Adipose tissue (tissue), 3 donors: ENCODE measurements around the gene ZNF334. TPM values are rescaled to one million over a fixed set of nuclear protein-coding genes. Genes with fewer than 3 reads are reported as not detected.

ENCODE experiments used
- H3K27ac ChIP-seq: one replicate; pipeline ENCODE4 v1.5.1; 2013; ENCODE audit warnings: low read depth, low read length
- WGBS, 3 donors: extraction: QIAGEN DNeasy Blood & Tissue Kit; methylation state at CpG; one replicate each; pipeline ENCODE4 v1.1.7; 2013; 5-methylcytosine and 5-hydroxymethylcytosine counted together
- polyA plus RNA-seq, 3 donors: library from polyadenylated mRNA; stranded (reverse); fragments of 200-250 nt; gene quantifications; one replicate each; pipeline ENCODE4 v1.2.3, GENCODE V29; 2013
- donor health status: healthy with polysubstance abuse.
- donor health status: Bipolar disorder and iron deficiency.
- donor health status: healthy.

The ZNF334 gene
- polyA plus RNA-seq, 3 donors = 1.3 to 2.9 (median 2.3) TPM

DNA sequence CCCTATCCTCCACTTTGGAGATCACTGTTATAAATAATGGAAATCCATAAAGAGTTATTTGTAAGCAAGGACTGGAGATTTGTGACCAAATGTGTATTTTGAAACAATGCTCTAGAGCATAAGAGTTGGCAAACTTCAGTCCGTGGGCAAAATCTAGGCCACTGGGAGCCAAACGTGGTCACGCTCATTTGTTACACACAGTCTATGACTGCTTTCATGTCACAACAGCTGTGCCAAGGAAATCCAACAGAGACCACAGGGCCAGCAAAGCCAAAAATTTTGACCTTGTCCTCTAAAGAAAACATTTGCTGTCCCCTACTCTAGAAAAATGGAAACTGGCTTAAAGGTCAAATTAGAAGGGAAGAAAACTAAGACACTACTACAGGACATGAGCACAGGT is 7.9 kb downstream of the ZNF334 start:
- H3K27ac ChIP-seq = no peak overlapping the region
- 86 to 100% (median 93%) methylated on average over 3 of the region's 3 CpGs for WGBS, 3 donors

DNA sequence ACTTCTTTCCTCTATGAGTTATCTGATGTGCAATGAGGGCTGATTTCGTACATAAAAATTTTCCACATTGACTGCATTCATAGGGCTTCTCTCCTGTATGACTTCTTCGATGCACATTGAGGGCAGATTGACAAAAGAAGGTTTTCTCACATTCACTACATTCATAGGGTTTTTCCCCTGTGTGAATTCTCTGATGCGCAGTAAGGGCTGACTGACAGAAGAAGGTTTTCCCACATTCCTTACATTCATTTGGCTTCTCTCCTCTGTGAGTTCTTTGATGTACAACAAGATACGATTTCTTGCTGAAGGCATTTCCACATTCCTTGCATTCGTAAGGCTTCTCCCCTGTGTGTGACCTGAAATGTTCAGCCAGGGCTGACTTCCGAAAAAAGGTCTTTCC is 11.4 kb downstream of the ZNF334 start:
- WGBS, 3 donors = 93 to 98% (median 93%) methylated on average over 6 of the region's 6 CpGs
- no peak overlapping the region for H3K27ac ChIP-seq

DNA sequence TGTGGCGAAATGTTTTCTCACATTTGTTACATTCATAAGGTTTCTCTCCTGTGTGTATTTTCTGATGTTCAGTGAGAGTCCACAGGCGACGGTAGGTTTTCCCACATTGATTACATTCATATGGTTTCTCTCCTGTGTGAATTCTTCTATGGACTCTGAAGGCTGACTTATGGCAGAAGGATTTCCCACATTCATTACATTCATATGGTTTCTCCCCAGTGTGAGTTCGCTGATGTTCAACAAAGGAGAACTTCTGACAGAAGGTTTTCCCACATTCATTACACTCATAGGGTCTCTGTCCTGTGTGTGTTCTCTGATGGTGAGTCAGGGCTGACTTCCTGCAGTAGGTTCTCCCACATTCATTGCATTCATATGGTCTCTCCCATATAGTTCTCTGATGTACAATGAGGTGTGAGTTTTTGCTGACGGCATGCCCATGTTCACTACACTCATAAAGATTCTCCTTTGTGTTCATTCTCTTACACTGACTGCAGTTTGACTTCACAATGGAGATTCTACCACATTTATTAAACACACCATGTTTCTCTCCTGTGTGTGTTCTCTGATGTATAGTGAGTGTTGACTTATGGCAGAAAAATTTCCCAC is 11.9 kb downstream of the ZNF334 start:
- 93 to 97% (median 96%) methylated on average over 5 of the region's 5 CpGs for WGBS, 3 donors
- no peak overlapping the region for H3K27ac ChIP-seq

DNA sequence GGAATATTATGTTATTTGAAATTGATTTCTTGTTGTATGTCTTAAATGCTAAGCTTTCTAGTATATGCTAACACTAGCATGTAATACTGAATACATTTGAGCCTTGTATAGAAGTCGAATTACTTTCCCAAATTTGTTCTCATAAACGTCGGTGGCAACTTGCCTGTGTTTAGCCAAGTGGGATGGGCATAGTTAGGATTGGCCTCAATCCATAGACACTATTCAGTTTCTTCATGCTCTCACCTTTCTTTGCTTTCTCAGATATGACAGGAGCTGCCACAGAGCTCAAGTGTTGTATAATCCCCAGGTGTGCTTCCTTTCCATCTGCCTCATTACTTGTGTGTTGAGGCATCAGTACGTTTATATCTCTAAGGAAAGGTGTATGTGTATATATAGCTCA is 19.3 kb downstream of the ZNF334 start:
- 80 to 81% (median 81%) methylated on average over 4 of the region's 4 CpGs for WGBS, 3 donors

DNA sequence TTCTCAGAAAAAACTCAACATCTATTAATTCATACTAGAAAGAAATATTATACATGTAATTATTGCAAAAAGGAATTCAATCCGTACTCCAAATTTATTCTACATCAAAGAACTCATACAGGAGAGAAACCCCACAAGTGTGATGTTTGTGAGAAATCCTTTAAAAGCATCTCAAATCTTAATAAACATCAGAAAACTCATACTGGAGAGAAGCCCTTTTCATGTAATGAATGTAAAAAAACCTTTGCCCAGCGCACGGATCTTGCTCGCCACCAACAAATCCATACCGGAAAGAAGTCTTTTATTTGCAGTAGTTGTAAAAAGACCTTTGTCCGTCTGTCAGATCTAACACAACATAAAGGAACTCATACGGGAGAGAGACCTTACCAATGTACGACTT is 22.0 kb downstream of the ZNF334 start:
- H3K27ac ChIP-seq = no peak overlapping the region
- WGBS, 3 donors = 90 to 93% (median 92%) methylated on average over 8 of the region's 8 CpGs

More for the DNA sequence above, 19.3 kb downstream of the ZNF334 start:
- H3K27ac ChIP-seq = no peak overlapping the region

- no peak overlapping the region for H3K27ac ChIP-seq
- WGBS, 3 donors = 89 to 92% (median 92%) methylated on average over 3 of the region's 3 CpGs
These were observed 24.9 kb downstream of the ZNF334 start for GRCh38 chr20:46488451-46488850.

- 58 to 74% (median 71%) methylated on average over 2 of the region's 2 CpGs for WGBS, 3 donors
- no peak overlapping the region for H3K27ac ChIP-seq
These were observed 25.7 kb downstream of the ZNF334 start for GRCh38 chr20:46487628-46488027.

DNA sequence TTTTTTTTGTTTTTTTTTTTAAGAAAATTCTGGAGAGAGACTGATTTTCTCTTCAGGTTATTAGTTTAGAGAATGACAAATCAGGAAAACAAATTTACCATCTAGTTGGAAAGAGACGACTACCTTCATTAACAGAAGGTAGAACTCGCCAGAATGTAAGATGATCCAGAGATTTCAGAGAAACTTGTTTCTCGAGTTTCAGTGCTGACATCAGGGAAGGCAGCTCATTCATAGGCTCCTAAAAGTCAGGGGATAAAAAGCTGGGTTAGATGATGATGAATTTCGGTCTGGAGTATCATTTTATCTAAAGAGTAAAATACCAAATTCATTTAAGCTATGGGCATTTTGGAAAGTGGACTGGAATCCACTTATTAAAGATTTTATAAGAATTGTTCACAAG is 27.9 kb downstream of the ZNF334 start:
- no peak overlapping the region for H3K27ac ChIP-seq
- 42 to 48% (median 42%) methylated on average over 4 of the region's 4 CpGs for WGBS, 3 donors

GRCh38 chr20:46484954-46485353 is 28.4 kb downstream of the ZNF334 start:
- 53 to 65% (median 64%) methylated on average over 3 of the region's 3 CpGs for WGBS, 3 donors
- H3K27ac ChIP-seq = no peak overlapping the region

- WGBS, 3 donors = 85 to 91% (median 87%) methylated on average over 2 of the region's 2 CpGs
- H3K27ac ChIP-seq = no peak overlapping the region
These were observed 29.5 kb downstream of the ZNF334 start for GRCh38 chr20:46483879-46484278.

DNA sequence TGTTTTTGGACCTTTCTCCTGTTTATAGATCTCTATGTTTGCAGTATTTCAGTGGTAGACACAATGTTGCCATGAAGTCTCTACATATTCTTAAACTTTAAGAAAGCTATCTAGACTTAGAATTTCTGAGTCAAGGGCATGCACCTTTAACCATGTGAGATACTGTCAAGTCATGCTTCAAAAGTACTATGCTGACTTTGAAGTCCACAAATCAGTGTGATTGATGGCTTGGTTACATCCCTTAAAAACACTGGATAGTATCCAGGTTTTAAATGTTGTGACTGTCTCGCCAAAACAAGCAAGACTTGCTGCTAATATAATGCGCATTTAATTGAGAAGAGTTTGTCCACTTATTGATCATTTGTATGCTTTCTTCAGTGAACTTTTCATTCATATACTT is 30.5 kb downstream of the ZNF334 start:
- WGBS, 3 donors = 82 to 89% (median 83%) methylated on average over 2 of the region's 2 CpGs
- H3K27ac ChIP-seq = no peak overlapping the region

GRCh38 chr20:46477640-46478039 is 35.7 kb downstream of the ZNF334 start:
- 63 to 87% (median 65%) methylated on average over 1 of the region's 1 CpG for WGBS, 3 donors
- H3K27ac ChIP-seq = no peak overlapping the region

DNA sequence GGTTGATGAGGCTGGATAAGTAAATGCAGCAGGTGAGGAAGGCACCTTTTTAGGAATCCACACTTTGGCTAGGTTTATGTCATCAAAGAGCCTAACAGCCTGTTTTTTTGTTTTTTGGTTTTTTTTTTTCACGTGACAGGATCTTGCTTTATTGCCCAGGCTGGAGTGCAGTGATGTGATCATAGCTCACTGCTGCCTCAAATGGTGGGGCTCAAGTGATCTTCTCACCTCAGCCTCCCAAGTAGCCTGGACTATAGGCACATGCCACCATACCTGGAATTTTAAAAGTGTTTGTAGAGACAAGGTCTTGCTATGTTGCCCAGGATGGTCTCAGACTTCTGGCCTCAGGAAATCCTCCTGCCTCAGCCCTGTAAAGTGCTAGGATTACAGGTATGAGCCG is 36.1 kb downstream of the ZNF334 start:
- H3K27ac ChIP-seq = no peak overlapping the region
- 82 to 95% (median 85%) methylated on average over 2 of the region's 2 CpGs for WGBS, 3 donors

- WGBS, 3 donors = 82 to 88% (median 88%) methylated on average over 8 of the region's 8 CpGs
- H3K27ac ChIP-seq = no peak overlapping the region
These were observed 44.9 kb downstream of the ZNF334 start for GRCh38 chr20:46468508-46468907.

DNA sequence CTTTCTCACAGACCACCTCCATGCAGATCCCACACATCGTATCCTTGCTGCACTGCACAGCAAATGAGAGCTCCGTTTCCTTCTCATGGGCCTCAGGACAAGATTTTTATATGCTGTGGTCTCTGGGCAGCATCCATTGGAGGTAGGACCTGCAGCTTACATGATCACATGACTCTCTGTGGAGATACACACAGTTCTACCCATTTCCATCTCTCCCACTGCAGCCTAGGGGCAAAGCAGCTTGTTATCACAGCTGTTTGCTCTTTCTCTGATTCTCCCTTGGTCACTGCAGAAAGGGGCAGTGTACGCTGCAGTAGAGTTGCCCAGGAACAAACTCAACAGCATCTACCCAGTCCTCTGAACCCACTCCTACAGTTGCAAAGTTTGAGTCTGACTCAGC is 48.9 kb downstream of the ZNF334 start:
- WGBS, 3 donors = 65 to 84% (median 82%) methylated on average over 3 of the region's 3 CpGs
- H3K27ac ChIP-seq = no peak overlapping the region

DNA sequence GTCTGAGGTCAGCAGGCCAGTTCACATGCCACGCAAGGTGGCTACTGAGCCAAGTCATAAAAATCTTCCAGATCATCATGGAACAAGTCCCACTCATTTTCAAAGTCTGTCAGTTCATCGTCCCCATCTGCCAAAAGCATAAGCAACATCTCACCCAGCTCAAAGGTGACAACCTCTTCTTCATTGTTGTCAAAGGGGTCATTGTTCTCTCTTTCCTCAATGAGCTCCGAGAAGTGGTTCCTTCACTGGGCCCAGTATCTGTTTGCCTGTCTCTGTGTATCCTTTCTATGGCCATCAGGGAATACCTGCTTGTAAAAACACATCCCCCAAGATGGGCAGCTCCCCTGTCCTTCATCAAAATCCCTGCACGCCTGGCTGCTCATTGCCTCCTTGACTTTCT is 49.5 kb downstream of the ZNF334 start:
- no peak overlapping the region for H3K27ac ChIP-seq
- WGBS, 3 donors = 78 to 86% (median 79%) methylated on average over 4 of the region's 4 CpGs

GRCh38 chr20:46461808-46462207 is 51.6 kb downstream of the ZNF334 start:
- 88 to 96% (median 94%) methylated on average over 3 of the region's 3 CpGs for WGBS, 3 donors
- H3K27ac ChIP-seq = no peak overlapping the region

- WGBS, 3 donors = 3 to 7% (median 7%) methylated on average over 36 of the region's 36 CpGs
- no peak overlapping the region for H3K27ac ChIP-seq
These were observed 54.3 kb downstream of the ZNF334 start for GRCh38 chr20:46458866-46459750.

GRCh38 chr20:46456255-46457028 is 56.9 kb downstream of the ZNF334 start:
- no peak overlapping the region for H3K27ac ChIP-seq
- WGBS, 3 donors = 90 to 92% (median 92%) methylated on average over 5 of the region's 5 CpGs
